G401.6 (cell line): ENCODE measurements around the gene CLTA.
"Not testable (repeated sequence)": the region's sequence is repeated elsewhere in the genome, so short reads cannot be mapped to it uniquely, and the experiment has no call there.

Experiments used
- FAIRE-seq: peaks from 2 replicates; lab custom pipeline; 2012; peaks lifted over from hg19 to GRCh38; lab: Jason Lieb, UNC

The CLTA gene

GRCh38 chr9:36191290-36191645 lies 547 bp downstream of the CLTA start:
- no peak for FAIRE-seq

DNA sequence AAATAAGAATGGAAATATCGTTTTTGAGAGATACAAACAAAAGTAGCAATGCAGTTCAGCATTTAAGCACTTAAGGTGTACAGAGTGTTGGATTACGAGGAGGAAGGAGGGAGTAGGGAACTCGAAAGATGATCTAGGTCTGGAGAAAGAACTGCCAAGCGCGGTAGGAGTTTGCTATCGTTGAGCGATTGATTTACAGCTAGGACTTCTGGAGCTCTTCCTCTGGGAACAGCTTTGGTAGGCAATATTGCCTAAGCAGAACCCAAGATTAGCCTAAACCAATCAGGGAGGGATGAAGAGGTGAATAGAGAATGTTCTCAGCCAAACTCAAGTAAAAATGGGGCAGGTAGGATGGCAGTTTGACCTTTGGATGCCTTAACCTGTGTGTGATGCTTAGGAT lies 965 bp downstream of the CLTA start:
- no peak for FAIRE-seq

GRCh38 chr9:36192196-36192595 lies 1.5 kb downstream of the CLTA start:
- no peak for FAIRE-seq

GRCh38 chr9:36193023-36193422 lies 2.3 kb downstream of the CLTA start:
- FAIRE-seq: no peak

GRCh38 chr9:36194326-36195000 lies 3.7 kb downstream of the CLTA start:
- FAIRE-seq: no peak

GRCh38 chr9:36204906-36205547 lies 14.3 kb downstream of the CLTA start:
- FAIRE-seq: no peak

DNA sequence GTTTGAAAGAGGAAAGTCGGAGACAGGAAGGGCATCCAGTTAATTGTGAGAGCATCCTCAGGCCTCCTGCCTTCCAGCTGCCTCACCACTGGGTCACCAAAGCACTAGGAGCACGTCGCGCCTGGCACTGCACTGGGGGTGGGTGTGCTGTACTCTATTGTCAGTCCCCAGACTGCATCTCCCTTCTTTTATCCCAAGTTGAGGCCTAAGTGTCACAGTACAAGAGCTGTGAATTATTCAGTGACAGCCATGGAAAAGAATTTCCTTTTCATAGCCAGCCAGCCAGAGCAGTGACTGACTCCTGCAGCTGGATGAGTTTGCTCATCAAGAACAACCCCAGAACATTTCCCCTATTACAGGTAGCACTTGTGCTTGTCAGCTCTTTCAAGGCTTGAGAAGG lies 16.3 kb downstream of the CLTA start:
- no peak for FAIRE-seq

- FAIRE-seq: no peak
Measured at GRCh38 chr9:36207546-36208012, 16.9 kb downstream of the CLTA start.

- no peak for FAIRE-seq
Measured at GRCh38 chr9:36208521-36209253, 18.0 kb downstream of the CLTA start.

GRCh38 chr9:36210722-36211121 lies 20.0 kb downstream of the CLTA start:
- no peak for FAIRE-seq

DNA sequence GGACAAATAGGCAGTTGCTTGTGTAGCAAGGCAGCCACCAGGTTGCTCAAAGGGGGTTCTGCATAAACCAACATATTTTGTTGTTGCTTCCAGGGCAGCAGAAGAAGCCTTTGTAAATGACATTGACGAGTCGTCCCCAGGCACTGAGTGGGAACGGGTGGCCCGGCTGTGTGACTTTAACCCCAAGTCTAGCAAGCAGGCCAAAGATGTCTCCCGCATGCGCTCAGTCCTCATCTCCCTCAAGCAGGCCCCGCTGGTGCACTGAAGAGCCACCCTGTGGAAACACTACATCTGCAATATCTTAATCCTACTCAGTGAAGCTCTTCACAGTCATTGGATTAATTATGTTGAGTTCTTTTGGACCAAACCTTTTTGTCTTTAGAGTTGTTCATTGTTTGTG lies 20.8 kb downstream of the CLTA start:
- FAIRE-seq: no peak

- FAIRE-seq: no peak
Measured at GRCh38 chr9:36213387-36213786, 22.7 kb downstream of the CLTA start.

- FAIRE-seq: no peak
Measured at GRCh38 chr9:36213989-36214388, 23.3 kb downstream of the CLTA start.

GRCh38 chr9:36214571-36214970 lies 23.9 kb downstream of the CLTA start:
- FAIRE-seq: no peak

DNA sequence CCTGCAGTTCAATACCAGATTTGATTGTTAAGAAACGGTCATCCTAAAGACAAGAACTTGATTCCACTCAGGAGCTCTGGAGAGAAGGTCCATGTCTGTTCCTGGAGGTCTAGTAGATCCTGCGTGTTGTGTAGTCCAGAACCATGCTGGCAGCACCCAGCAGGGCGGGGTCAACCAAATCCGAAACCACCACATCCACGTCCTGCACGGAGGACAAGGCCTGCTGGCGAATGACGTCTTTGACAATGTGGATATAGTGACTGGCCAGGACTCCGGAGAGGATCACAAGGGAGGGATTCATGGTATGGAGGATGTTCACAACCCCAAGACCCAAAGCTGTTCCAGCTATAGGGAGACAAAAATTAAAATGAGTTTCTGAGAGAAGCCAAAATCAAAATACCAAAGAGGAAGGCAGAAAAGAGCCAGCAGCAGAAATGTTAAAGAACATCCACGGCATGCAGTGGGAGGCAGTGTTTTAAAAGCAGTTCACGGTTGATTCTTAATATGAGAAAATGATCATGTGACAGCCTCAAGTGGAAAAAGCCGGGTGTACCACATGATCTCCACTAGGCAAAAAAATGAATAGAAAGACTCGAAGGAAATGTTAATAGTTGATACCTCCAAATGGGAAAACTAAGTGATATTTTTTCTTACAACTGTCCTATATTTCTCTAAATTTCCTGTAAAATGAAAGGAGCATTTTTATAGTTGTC lies 26.7 kb downstream of the CLTA start:
- no peak for FAIRE-seq

DNA sequence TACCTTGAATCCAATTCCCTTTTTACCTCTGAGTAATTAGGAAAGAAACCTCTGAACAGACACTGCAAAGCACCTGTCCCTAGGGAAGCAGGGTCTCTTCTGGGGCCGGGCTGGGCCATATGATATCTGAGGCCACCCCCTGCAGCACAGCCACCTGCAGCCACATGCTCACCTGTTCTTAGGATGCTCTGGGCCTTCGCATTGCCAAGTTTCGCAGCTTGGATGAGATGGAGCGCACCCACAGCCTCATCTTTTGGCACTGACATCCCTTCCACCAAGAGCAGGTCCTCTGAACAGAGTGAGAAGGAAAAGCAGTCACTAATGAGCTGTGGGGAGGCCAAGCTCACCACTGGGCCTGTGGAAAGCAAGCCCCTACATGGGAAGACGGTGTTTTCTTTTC lies 27.3 kb downstream of the CLTA start:
- no peak for FAIRE-seq

DNA sequence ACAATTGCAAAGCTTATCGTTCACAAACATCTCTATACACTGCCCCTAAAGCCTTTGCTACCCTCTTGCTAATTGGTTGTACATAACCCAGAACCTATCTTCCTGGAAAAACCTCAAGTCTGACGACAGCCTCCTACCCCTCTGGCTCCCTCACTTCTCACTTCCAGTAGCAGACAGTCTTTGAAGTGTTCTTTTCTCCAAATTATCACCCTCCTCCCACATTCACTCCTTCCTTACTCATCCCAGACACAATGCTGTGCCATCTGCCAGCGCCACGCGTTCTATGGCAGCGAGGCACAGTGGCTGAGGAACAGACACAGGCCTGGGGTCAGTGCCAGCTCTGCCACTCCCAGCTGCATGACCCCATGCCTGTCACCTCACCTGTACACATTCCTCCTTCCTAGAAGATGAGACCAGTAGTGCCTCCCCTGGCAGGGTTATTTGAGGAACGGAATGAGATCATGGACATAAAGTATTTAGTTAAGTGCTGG lies 27.7 kb downstream of the CLTA start:
- FAIRE-seq: no peak

DNA sequence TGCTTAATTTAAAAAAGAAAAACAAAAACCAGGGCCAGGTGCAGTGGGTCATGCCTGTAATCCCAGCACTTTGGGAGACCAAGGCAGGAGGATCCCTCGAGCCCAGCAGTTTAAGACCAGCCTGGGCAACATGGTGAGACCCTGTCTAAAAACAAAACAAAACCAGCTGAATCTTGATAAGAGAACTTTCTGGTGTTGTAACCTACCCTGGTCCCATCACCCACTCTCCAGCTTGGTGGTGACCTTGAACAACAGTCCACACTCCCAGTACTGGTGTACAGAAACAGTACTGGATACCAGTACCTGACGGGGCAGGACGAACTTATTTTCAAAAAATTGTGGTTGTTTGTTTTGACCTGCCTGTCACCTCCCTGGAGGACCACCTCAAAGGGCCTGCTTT lies 30.9 kb downstream of the CLTA start:
- FAIRE-seq: no peak

DNA sequence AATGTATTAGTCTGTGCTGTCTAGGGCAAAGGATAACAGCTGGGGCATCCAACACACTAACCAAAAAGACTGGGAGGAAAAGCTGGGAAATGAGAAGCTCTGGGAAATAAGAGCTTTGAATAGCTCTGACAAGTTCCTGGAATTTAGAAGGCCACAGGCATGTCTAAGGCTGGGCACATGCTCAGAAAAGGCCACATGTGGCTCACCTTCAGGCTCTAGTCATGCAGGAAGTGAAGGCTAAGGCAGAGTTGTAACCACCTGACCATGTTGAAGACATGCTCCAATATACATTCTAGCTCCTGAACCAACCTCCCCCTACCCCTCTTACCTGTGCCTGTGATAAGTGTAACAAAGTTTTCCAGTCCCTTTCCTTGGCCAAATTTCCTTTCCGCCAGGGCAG lies 31.7 kb downstream of the CLTA start:
- FAIRE-seq: no peak

DNA sequence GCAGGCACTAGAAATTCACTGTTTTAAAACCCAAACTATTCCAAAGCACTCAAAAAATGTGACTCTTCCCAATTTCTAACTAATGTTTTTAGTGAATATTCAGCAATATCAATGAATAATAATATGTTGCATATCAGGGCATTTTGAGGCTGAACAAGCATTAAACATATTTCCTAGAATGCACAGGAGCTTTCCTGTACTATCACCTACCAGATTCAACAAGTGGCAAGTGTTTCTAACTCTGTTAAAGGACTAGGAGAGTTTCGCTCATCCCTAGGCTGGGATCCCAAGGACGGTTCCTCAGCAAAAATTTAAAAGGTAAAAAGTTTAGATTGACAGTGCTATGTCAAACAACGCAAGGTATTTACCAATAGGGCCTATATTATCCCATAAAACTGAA lies 46.5 kb downstream of the CLTA start:
- peak; percentile 21 for FAIRE-seq

DNA sequence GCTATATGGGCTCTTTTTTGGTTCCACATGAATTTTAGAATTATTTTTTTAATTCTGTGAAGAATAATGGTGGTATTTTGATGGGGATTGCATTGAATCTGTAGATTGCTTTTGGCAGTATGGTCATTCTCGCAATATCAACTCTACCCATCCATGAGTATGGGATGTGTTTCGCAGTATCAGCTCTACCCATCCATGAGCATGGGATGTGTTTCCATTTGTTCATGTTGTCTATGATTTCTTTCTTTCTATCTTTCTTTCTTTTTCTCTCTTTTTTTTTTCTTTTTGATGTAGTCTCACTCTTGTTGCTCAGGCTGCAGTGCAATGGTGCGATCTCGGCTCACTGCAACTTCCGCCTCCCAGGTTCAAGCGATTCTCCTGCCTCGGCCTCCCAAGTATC lies 48.5 kb downstream of the CLTA start:
- not testable (repeated sequence) for FAIRE-seq

GRCh38 chr9:36239675-36240074 lies 49.0 kb downstream of the CLTA start:
- not testable (repeated sequence) for FAIRE-seq

GRCh38 chr9:36245906-36246305 lies 55.2 kb downstream of the CLTA start:
- no peak for FAIRE-seq
